GM23338 (cell line): Measurements from ENCODE around the gene TMEM204. TPM values are rescaled to one million over a fixed set of nuclear protein-coding genes. Genes with fewer than 3 reads are reported as not detected.

Experiments
- ATAC-seq: fragments of 200-7000 bp; cut with Tn5 transposase; 3 replicates; pipeline ENCODE4 v1.9.1; 2020
- DNase-seq: peaks from one replicate; pipeline ENCODE4 v3.0.0-alpha.2; 2015; ENCODE audit warnings: low spot score
- H2AFZ ChIP-seq: fragments of 200-600 bp; sonication (generic); 2 replicates; pipeline ENCODE4 v1.8.0; 2016; ENCODE audit warnings: antibody characterized with exemption, mild to moderate bottlenecking, moderate library complexity
- H3F3A ChIP-seq: fragments of 200-600 bp; sonication (generic); replicated peaks from 2 replicates; pipeline ENCODE4 v1.8.0; 2017; ENCODE audit warnings: antibody characterized with exemption, mixed run types, low read depth
- H3K27ac ChIP-seq: fragments of 200-600 bp; sonication (generic); 2 replicates; pipeline ENCODE4 v1.6.1; 2016; ENCODE audit warnings: low read depth
- H3K27me3 ChIP-seq: fragments of 200-600 bp; sonication (generic); 2 replicates; pipeline ENCODE4 v1.8.0; 2016; ENCODE audit warnings: mild to moderate bottlenecking, mixed run types, moderate library complexity; ENCODE audit not compliant: insufficient read depth
- H3K36me3 ChIP-seq: fragments of 200-600 bp; sonication (generic); 2 replicates; pipeline ENCODE4 v1.8.0; 2016; ENCODE audit warnings: mild to moderate bottlenecking; ENCODE audit not compliant: insufficient read depth
- H3K4me1 ChIP-seq: fragments of 200-600 bp; sonication (generic); 2 replicates; pipeline ENCODE4 v1.8.0; 2016; ENCODE audit warnings: mild to moderate bottlenecking, moderate library complexity; ENCODE audit not compliant: insufficient read depth
- H3K4me2 ChIP-seq: fragments of 200-600 bp; sonication (generic); 2 replicates; pipeline ENCODE4 v1.7.1; 2017; ENCODE audit warnings: mixed run types
- H3K4me3 ChIP-seq: fragments of 200-600 bp; sonication (generic); 2 replicates; pipeline ENCODE4 v1.6.1; 2016; ENCODE audit warnings: mixed run types
- H3K79me2 ChIP-seq: fragments of 200-600 bp; sonication (generic); replicated peaks from 2 replicates; pipeline ENCODE4 v1.8.0; 2017; ENCODE audit warnings: mild to moderate bottlenecking; ENCODE audit not compliant: insufficient read depth
- H3K9me2 ChIP-seq: fragments of 200-600 bp; sonication (generic); 2 replicates; pipeline ENCODE4 v1.8.0; 2017; ENCODE audit not compliant: insufficient read depth
- H4K20me1 ChIP-seq: fragments of 200-600 bp; sonication (generic); replicated peaks from 2 replicates; pipeline ENCODE4 v1.8.0; 2017; ENCODE audit warnings: mild to moderate bottlenecking; ENCODE audit not compliant: insufficient read depth
- H3K27ac Mint-ChIP-seq: 2 replicates; pipeline ENCODE4 v1.8.0; 2020; ENCODE audit warnings: inconsistent platforms, mild to moderate bottlenecking, moderate library complexity, mixed read lengths
- H3K27me3 Mint-ChIP-seq: 3 replicates; pipeline ENCODE4 v1.8.0; 2022; ENCODE audit warnings: low read depth, mild to moderate bottlenecking, moderate library complexity, mixed read lengths, inconsistent platforms; ENCODE audit not compliant: insufficient read depth, poor library complexity
- H3K36me3 Mint-ChIP-seq: 3 replicates; pipeline ENCODE4 v1.8.0; 2021; ENCODE audit warnings: low read depth, mild to moderate bottlenecking, inconsistent platforms, moderate library complexity, mixed read lengths
- H3K4me1 Mint-ChIP-seq: 3 replicates; pipeline ENCODE4 v1.8.0; 2020; ENCODE audit warnings: mild to moderate bottlenecking, inconsistent platforms, mixed read lengths
- H3K4me3 Mint-ChIP-seq: 3 replicates; pipeline ENCODE4 v1.8.0; 2021; ENCODE audit warnings: moderate library complexity, mild to moderate bottlenecking, inconsistent platforms, mixed read lengths
- H3K9me3 Mint-ChIP-seq: 3 replicates; pipeline ENCODE4 v1.8.0; 2020; ENCODE audit warnings: moderate library complexity, mild to moderate bottlenecking, inconsistent platforms, mixed read lengths
- CREB1 ChIP-seq: fragments of 250-450 bp; sonication (Bioruptor Pico); IDR thresholded peaks from 2 replicates; pipeline ENCODE4 v1.5.0; 2020; ENCODE audit warnings: low read depth, mild to moderate bottlenecking, moderate library complexity
- CTCF ChIP-seq, 2 experiments: fragments of 200-600 bp in 1 of 2; sonication (generic) in 1 of 2; conservative IDR thresholded peaks; 2 replicates each; pipeline versions ENCODE4 v1.5.1 to v1.6.1; 2016 to 2017; ENCODE audit warnings: antibody characterized with exemption in 2 of 2, low read depth in 2 of 2, mild to moderate bottlenecking in 2 of 2, moderate library complexity in 1 of 2
- ETS1 ChIP-seq: IDR thresholded peaks from 2 replicates; pipeline ENCODE4 v1.6.1; 2016; ENCODE audit warnings: antibody characterized with exemption
- EZH2phosphoT487 ChIP-seq: fragments of 200-600 bp; sonication (generic); IDR thresholded peaks from one replicate; pipeline ENCODE4 v1.8.1; 2018; ENCODE audit warnings: antibody characterized with exemption; ENCODE audit not compliant: unreplicated experiment
- JUNB ChIP-seq: IDR thresholded peaks from one replicate; pipeline ENCODE4 v1.6.1; 2016; ENCODE audit warnings: antibody characterized with exemption; ENCODE audit not compliant: unreplicated experiment
- NANOG ChIP-seq: IDR thresholded peaks from 2 replicates; pipeline ENCODE4 v1.6.1; 2016; ENCODE audit warnings: antibody characterized with exemption, borderline replicate concordance
- REST ChIP-seq: IDR thresholded peaks from one replicate; pipeline ENCODE4 v1.6.1; 2018; ENCODE audit warnings: antibody characterized with exemption; ENCODE audit not compliant: unreplicated experiment
- ZNF114 ChIP-seq: fragments of 250-450 bp; sonication (Bioruptor Pico); IDR thresholded peaks from 2 replicates; pipeline ENCODE4 v1.5.0; 2020; ENCODE audit warnings: mild to moderate bottlenecking, moderate library complexity
- ZNF331 ChIP-seq: fragments of 250-450 bp; sonication (Bioruptor Pico); IDR thresholded peaks from 2 replicates; pipeline ENCODE4 v1.5.0; 2020; ENCODE audit warnings: low read depth, mild to moderate bottlenecking, moderate library complexity
- ZNF462 ChIP-seq: fragments of 250-450 bp; sonication (Bioruptor Pico); IDR thresholded peaks from 2 replicates; pipeline ENCODE4 v1.5.0; 2020; ENCODE audit warnings: mild to moderate bottlenecking, moderate library complexity
- polyA plus RNA-seq: library from polyadenylated mRNA; unstranded; fragments of >200 nt; fragmentation: Nextera tagmentation; extraction: Ambion mirVana; gene quantifications from 2 replicates; pipeline ENCODE4 v1.2.1, GENCODE V29; 2016
- total RNA-seq: library from RNA; depleted of rRNA; stranded (reverse); fragments of >200 nt; shearing (Covaris generic); gene quantifications from 2 replicates; pipeline ENCODE4 v1.2.3, GENCODE V29; 2014

The TMEM204 gene
- total and polyA plus RNA-seq, 2 experiments from 2014 or later = 0.14 to 0.21 TPM

GRCh38 chr16:1540556-1540855 lies 7.0 kb downstream of the TMEM204 start (continued):
- TF ChIP-seq EZH2phosphoT487 (no peak), ZNF331 (CRISPR knock-in tag) (no peak), ZNF462 (CRISPR knock-in tag) (no peak), ETS1 (no peak)

GRCh38 chr16:1541293-1542165 lies 8.1 kb downstream of the TMEM204 start:
- no peak overlapping the region for H3K4me2 ChIP-seq
- DNase-seq (no peak), ATAC-seq (no peak)
- no peaks in the 10 kb centered on the region for H3K79me2 ChIP-seq
- no peaks in the 10 kb centered on the region for H3K9me3 Mint-ChIP-seq
- no peak overlapping the region for H3K27ac Mint-ChIP-seq
- no peaks in the 10 kb centered on the region for H3K36me3 ChIP-seq
- peaks cover 2% of the 10 kb centered on the region; the same call in 2 of the 3 replicates for H3K4me1 Mint-ChIP-seq
- no peak overlapping the region for H3K4me3 Mint-ChIP-seq
- H3K27me3 Mint-ChIP-seq = peaks cover 5% of the 10 kb centered on the region
- H3K27ac ChIP-seq = no peak overlapping the region
- no peaks in the 10 kb centered on the region for H3K4me1 ChIP-seq
- no peaks in the 10 kb centered on the region for H3K27me3 ChIP-seq
- H3K36me3 Mint-ChIP-seq = no peaks in the 10 kb centered on the region; the same call in 2 of the 3 replicates
- H2AFZ ChIP-seq = no peak overlapping the region
- no peaks in the 10 kb centered on the region for H4K20me1 ChIP-seq
- H3K9me2 ChIP-seq = no peaks in the 10 kb centered on the region
- H3K4me3 ChIP-seq = no peak overlapping the region
- H3F3A ChIP-seq = no peaks in the 10 kb centered on the region
- no peak for TF ChIP-seq ETS1
- TF ChIP-seq NANOG = no peak
- TF ChIP-seq EZH2phosphoT487 = no peak
- TF ChIP-seq REST = no peak
- TF ChIP-seq JUNB = no peak
- no peak for TF ChIP-seq CTCF (conservative IDR thresholded peaks at IDR 0.05; ENCODE audit: low read depth in 2 of 2)
- no peak for TF ChIP-seq CREB1 (CRISPR knock-in tag)
- TF ChIP-seq ZNF114 (CRISPR knock-in tag) = no peak
